HL-60/S4 treated with retinoic acid at 250 ng/mL for 4 days and 3 days (cell line): ENCODE measurements around the gene IPO11.

Source experiments
- in situ Hi-C: fragments of 300-500 bp; cut with MboI; formaldehyde crosslinking; loops from 2 replicates; pipeline ENCODE4 v1.7.0; 2022; ENCODE audit warnings: low sequenced_read_pairs

IPO11 gene

DNA sequence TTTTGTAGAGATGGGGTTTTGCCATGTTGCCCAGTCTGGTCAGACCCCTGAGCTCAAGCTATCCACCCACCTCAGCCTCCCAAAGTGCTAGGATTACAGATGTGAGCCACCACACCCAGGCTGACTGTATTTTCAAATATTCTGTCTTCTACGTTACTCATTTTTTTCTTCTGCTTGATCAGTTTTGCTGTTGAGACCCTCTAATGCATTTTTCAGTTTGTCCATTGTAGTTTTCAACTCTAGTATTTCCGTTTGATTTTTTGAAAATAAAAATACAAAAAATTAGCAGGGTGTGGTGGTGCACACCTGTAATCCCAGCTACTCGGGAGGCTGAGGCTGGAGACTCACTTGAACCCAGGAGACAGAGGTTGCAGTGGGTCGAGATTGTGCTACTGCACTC, 155.6 kb downstream of the IPO11 start:
- in situ Hi-C loops, result no loop called here

DNA sequence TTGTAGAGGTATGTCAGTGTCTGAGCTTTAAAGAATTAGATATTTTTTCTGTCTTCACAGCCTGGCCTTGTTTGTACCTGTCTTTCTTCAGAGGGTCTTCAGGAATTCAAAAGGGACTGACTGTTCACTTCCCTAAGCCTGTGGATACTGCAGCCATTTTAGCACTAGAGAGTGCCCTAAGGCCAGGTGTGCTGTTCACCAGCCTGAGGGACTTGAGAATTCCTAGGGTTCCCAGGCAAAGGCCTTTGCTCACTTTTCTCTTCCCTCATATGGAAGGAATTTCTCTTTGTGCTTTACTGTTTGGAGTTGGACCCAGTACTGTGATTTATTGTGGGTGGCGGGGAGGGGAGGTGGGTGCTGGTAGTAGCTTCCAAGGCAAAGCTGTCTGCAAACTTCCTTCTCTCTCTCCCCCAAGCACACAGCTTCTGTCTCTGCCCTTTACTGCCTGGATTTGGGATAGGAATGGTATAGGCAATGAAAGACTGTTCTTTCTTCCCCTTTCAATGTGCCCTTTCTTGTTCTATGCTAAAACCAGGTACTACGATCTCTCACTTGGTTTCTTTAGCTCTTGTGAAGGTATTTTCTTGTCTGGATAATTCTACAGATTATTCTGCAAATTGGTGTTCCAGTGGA, 156.4 kb downstream of the IPO11 start:
- in situ Hi-C loops, result no loop called here

DNA sequence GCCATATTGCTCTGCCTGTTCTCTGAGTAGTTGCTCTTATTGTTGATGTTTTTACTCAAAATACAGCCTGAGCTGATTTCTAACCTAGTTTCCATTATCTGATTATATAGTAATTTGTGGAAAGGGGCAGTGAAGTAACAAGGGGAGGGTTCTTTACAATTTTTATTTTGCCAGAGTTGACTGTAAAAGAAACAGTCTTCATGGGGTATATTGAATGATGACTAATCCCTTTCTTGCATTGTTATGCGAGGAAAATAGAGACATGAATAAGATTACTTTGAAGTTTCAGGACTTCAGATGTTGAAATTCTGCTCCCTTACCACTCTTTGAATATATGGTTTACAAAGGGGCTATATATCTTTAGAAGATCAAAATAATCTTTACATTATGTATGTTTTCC, 156.9 kb downstream of the IPO11 start:
- in situ Hi-C loops, result no loop called here

DNA sequence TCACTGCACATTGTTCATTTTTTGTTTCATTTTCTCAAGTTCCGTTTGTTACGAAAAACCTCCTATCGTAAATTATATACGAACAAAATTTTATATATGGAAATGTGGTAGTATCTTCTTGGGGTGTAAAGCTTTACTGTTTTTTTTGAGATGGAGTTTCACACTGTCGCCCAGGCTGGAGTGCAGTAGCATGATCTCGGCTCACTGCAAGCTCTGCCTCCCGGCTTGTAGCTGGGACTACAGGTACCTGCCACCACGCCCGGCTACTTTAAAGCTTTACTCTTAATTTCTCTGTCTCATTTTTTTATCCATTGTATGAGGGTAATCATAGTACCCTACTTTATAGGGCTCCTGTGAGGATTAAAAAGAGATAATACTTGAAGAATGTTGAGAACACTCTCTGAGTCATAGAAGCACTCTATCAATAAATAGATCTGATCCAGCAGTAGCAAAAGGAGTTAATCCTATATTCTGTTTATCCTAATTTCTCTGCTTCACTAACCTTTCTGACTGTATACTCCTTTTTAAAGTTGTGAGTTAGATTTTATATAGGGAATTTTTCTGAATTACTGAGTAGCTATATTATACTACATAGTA, 160.5 kb downstream of the IPO11 start:
- in situ Hi-C loops, result no loop called here

DNA sequence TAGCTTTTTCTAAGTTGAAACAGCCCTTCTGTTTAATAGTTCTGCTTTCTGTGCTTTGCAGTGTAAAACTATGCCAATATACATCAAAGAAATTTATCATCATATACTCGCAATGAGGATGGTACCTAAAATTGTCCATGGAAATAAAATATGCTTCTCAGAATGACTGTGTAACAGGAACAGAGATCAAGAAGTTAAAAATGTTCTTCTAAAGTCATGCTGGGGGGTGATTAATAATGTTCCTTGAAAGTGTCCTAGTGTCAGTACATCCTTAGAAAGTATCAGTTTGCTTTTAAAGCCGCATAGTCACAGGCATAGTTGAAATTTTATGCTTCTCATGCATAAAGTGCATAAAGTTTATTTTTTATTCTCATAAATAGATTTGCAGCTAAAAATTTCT, 162.0 kb downstream of the IPO11 start:
- in situ Hi-C loops, result no loop called here

DNA sequence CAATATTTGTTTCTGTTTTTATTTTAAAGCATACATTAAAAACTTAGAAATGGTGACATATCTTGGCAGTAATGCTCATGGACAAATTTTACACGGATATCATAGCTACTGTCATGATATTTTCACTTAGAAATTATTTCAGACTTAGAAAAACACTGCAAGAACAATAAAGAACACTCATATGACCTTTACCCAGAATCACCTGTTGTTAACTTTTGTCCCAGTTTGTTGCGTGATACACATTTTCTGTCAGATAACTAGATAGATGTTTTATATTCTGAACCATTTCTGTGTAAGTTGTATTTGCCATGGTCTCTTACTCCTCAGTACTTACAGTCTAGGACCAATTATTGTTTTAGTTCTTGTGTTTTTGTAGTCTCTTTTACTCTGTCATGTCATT, 162.5 kb downstream of the IPO11 start:
- in situ Hi-C loops, result no loop called here

DNA sequence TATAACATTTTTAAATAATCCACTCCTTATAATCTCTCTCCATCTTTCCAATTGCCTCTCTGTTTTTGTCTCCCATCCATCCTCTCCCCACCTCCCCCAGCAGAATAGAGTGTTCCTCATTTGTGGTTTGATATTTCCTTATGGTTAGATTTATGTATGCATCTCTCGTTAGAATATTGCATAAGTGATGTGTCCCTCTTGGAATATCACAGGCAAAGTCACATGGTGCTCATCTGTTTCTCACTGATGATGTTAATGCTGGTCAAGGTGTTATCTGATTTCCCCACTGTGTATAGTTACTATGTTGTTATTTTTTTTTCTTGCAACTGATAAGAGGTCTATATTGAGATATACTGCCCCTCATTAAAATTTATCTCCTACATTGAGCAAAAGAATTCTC, 162.9 kb downstream of the IPO11 start:
- in situ Hi-C loops, result no loop called here

DNA sequence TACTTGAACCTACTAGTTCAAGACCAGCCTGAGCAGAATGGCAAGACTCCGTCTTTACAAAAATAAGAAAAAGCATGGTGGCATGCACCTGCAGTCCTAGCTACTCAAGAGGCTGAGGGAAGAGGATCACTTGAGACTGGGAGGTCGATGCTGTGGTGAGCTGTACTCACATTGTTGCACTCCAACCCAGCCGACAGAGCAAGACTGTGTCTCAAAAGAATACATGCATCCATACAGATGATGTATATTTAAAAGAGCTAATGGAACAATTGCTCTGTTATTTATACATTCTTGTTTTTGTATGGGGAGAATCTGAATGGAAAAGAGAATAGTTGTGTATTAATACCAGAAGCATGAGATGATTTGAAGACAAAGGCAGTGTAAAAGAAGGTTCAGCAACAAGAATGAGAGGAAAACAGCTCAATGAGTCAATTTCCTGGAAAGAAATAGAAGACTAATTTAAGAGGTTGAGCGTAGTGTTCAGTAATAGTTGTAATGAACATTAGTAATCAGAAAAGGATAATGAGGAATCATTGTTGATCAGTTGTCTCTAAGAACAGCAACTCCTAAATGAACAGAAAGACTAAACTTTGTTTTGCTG, 164.1 kb downstream of the IPO11 start:
- in situ Hi-C loops, result no loop called here

DNA sequence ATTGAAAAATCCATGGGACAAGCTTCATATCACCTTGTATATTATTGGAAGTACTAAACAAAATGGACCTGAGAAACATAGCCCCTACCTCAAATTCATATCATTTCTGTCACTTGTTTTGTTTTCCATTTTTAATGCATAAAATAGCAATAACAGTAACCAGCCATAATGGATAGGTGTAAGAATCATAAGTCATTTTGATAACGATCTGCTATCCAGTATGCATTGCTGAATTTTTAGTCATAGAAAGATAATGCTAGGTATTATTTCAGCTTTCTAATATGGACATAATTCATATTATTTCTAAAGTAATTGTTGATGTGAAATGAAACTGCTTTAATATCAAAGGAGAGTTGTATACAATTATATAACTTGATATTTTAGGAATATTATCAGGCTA, 164.9 kb downstream of the IPO11 start:
- in situ Hi-C loops, result no loop called here

DNA sequence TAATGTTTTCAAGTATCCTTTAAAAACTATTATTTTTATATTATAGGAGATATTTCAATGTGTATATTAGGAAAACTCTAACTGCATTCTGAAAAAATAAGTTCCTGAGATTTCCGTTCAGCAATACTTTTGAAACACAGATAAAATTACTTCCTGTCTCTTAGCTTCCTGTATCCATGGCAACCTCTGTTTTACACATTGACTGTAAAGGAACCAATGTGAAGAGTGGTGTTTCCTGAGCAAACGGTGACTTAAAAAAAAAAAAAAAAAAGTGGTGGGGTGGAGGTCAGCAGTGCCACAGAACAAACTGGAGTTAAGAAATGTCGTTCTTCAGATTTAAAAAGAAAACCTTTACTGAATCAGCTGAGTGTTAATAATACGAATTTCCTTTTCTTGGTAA, 166.0 kb downstream of the IPO11 start, which contains the start of gene LRRC70:
LRRC70 (plus strand) TSS at position 280 of the 400 bp plus-strand sequence. CDS start 620 bp downstream, outside the sequence.
- in situ Hi-C loops, result no loop called here

DNA sequence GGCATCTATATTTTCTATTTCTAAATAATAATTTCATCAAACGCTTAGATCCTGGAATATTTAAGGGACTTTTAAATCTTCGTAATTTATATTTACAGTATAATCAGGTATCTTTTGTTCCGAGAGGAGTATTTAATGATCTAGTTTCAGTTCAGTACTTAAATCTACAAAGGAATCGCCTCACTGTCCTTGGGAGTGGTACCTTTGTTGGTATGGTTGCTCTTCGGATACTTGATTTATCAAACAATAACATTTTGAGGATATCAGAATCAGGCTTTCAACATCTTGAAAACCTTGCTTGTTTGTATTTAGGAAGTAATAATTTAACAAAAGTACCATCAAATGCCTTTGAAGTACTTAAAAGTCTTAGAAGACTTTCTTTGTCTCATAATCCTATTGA, 167.2 kb downstream of the IPO11 start:
- in situ Hi-C loops, result no loop called here

DNA sequence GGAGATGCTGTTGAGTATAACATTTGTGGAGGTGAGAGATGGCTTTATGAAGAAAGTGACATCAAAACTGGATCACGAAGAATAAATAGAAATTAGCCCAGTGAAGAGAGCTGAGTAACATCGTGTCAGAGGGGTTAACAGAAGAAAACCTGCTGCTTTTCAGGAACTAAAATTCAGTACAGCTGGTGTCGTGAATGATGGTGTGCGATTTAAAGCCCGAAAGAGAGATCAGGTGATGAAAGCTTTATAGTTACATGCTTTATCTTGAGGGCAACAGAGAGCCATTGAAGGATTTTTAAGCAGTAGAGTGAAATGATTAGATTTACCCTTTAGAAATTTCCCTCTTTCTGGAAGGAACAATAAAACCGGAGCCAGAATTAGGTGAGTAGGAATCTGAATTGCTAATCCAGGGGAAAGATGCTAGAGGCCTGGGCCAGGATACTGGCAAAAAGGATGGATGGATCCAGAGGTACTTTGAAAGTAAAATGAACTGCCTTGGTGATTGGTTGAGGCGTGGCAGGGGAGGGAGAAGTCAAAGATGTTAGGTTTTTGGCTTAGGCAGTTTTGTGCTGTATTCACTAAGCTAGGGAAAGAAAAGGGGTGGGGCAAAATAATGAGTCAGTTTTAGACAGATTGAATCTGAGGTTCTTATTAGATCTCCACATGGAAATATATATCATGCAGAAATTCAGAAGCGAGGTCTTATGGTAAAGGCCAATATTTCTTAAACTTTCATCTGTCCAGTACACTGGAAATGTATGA, 169.5 kb downstream of the IPO11 start:
- in situ Hi-C loops, result no loop called here

DNA sequence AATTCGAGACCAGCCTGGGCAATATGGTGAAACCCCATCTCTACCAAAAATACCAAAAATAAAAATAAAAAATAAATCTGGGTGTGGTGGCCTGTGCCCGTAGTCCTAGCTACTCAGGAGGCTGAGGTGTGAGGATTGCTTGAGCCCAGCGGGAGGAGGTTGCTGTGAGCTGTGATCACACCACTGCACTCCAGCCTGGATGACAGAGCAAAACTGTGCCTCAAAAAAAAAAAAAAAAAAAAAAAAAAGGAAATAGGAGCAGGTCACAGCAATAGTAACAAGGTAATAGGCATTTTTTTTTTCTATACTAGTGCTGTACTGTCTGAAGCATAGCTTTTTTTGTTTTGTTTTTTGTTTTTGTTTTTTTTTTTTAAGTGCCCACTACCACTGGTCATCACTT, 171.8 kb downstream of the IPO11 start:
- in situ Hi-C loops, result no loop called here

DNA sequence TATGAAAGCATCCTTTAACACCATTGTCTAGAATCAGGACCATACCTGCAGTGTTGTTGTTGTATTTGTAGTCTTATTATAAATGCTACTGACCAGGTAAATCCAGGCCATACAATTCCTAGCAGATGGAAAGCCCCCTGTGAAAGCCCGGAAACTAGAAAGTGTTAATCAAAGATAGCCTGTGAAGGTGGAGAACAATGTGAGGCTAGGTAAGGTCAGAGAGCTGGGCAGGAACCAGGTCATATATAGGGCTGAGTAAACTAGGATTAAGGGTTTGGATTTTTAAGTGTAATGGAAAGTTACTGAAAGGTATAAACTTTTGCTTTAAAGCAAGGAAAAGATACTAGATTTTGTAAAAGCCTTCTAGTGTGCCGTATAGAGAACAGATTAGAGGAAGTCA, 172.7 kb downstream of the IPO11 start:
- in situ Hi-C loops, result no loop called here

DNA sequence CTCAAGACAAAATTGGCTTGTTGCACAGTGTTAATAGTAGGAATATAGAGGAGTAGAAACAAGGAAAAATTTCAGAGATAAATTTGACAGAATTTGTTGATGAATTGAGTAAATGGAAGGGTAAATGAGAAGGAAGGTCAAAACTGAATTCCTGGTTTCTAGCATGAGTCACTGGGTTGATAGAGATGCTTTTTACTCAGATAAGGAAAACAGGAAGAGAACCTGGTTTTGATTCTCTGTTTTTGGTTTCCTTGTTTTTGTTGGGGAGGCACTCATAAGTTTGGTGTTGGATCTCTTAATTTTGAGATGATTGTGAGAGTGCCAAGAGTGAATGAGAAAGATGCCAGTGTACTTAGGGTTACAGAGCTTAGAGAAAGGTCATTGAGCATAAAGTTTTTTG, 173.2 kb downstream of the IPO11 start:
- in situ Hi-C loops, result no loop called here

DNA sequence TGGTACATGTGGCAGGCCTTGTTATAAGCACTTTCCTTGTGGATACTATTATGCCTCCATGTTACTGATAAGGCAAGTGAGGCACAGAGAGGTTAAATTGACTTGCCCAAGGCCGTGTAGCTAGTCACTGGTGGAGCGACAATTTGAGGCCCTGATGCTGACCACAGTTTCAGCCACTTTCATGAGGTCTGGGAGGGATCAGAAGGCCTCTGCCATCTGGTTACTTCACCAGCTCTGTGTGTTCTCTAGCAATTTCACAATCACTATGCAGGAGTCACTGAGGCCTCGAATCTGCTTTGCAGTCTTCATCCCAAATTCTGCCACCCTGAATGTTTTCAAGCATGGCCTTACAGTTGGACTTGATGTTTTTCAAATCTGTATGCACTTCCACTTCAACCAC, 175.2 kb downstream of the IPO11 start:
- in situ Hi-C loops, result no loop called here

DNA sequence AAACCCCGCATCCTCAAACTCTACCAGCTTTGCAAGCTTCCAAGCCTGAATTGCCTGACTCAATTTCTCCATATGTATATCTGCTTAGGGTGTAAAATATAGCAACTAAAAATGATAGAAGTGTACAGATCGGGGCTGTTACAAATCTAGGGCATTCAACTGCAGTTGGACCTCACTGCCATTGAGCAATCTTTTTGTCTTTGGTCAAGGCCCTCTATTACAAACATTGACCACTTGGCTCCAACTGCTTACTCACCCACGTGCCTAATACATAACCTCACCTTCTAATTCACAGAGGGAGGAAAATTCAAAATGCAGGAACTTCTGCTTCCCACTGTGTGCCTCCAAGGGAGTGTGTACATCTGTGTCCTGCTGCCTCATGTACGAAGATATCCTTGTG, 176.1 kb downstream of the IPO11 start:
- in situ Hi-C loops, result no loop called here

DNA sequence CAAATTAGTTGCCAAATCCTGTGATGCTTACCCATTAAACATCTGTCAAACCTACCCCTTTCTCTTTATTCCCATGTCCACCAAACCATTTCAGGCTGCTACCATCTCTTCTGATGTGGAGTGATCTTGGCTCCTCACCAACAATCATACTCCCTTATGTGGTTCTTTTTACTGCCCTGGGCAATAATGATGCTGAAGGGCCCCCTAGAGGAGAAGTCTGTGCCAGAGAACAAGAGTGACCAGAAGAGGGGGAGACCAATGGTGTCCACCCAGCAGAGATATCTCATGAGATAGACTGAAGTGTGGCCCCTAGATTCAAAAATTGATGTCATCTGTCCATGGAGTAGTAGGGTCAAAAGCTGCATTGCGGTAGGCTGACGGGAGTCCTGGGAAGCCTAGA, 176.9 kb downstream of the IPO11 start:
- in situ Hi-C loops, result no loop called here

DNA sequence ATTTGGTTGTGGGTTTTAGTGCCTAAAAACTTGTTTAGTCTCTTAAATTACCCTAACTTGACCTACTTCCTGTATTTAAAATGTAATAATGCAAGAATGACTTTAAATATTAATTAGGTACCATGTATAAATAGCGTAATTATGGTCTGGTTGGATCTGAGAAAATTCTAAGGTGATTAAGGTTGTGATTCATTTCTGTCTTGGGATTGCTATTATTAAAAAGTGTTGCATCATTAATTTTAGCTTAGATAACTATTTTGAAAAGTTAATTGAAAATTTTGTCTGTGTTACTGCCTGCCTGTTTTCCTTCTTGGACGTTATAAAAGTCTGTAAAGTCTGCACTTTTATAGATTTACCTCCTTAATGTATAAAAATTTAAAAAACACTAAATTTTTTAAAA, 177.8 kb downstream of the IPO11 start:
- in situ Hi-C loops, result no loop called here

DNA sequence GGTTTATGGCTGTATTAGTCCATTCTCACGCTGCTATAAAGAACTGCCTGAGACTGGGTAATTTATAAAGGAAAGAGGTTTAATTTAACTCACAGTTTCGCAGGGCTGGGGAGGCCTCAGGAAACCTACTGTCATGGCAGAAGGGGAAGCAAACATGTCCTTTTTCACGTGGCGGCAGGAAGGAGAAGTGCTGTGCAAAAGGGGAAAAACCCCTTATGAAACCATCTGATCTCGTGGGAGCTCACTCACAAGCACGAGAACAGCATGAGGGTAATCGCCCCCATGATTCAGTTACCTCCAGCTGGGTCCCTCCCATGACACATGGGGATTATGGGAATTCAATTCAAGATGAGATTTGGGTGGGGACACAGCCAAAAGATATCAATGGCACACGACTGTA, 180.0 kb downstream of the IPO11 start:
- in situ Hi-C loops, result no loop called here

DNA sequence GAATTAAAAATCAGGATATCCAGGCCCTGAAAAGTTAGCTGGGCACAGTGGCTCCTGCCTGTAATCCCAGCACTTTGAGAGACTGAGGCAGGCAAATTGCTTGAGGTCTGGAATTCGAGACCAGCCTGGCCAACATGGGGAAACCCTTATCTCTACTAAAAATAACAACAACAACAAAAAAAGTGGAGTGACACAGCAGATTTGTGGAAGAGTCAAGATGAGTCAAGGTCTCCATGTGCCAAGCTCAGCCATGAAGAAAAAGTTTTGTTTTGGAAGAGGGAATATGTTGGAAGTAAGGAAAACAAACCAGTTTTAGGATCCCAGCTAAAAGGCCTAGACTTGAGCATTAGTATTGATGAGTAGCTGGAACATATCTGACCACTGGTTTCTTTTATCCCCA, 180.8 kb downstream of the IPO11 start:
- in situ Hi-C loops, result no loop called here
